Lower leg skin (tissue), 4 donors: ENCODE measurements around the gene EIF2B1. TPM values are rescaled to one million over a fixed set of nuclear protein-coding genes. Genes with fewer than 3 reads are reported as not detected.
A peak's percentile ranks its signal among the peaks of the same experiment; 100 is the strongest.
"Not testable (repeated sequence)": the region's sequence is repeated elsewhere in the genome, so short reads cannot be mapped to it uniquely, and the experiment has no call there.

Experiments
- DNase-seq, 2 donors: peaks; one replicate each; pipeline ENCODE4 v3.0.0-alpha.2; 2019; ENCODE audit warnings: low spot score in 2 of 2
- H3K4me3 ChIP-seq: fragments of 200-600 bp; sonication (generic); 2 replicates; pipeline ENCODE4 v1.5.1; 2017; ENCODE audit warnings: mild to moderate bottlenecking, low read depth; ENCODE audit not compliant: poor library complexity, severe bottlenecking
- CTCF ChIP-seq, 3 donors: fragments of 450-650 bp; IDR thresholded peaks; one replicate each; pipeline ENCODE4 v1.5.1; 2016; ENCODE audit warnings: antibody characterized with exemption in 3 of 3, mild to moderate bottlenecking in 3 of 3, moderate library complexity in 2 of 3
- POLR2A ChIP-seq, 2 donors: fragments of 450-650 bp; IDR thresholded peaks; one replicate each; pipeline ENCODE4 v1.6.1; 2016 to 2017; ENCODE audit warnings: antibody characterized with exemption in 2 of 2, mild to moderate bottlenecking in 1 of 2, moderate library complexity in 1 of 2
- WGBS, 2 donors: methylation state at CpG; one replicate each; pipeline ENCODE4 v1.1.5; 2018; 5-methylcytosine and 5-hydroxymethylcytosine counted together
- intact Hi-C: fragments of 100-400 bp; cut with DNase I; formaldehyde crosslinking; loops from one replicate; pipeline ENCODE4 v1.15.0; 2023; ENCODE audit warnings: low total_unique reads
- total RNA-seq, 4 donors: library from RNA; depleted of rRNA; stranded (reverse); fragments of >200 nt; gene quantifications; one replicate each; pipeline ENCODE4 v1.1.0, GENCODE V29; 2016

Gene EIF2B1
- total RNA-seq, 4 donors from 2014 or later = 131 to 159 (median 146) TPM

GRCh38 chr12:123617144-123617543, 16.3 kb downstream of the EIF2B1 start:
- DNase-seq = no peak
- 89 to 90% methylated on average over 3 of the region's 3 CpGs for WGBS, 2 donors
- no peak for TF ChIP-seq CTCF (IDR thresholded peaks at IDR 0.05)
- no peak for TF ChIP-seq POLR2A (IDR thresholded peaks at IDR 0.05)
- no peak overlapping the region for H3K4me3 ChIP-seq
- intact Hi-C loops = no loop called here

GRCh38 chr12:123614531-123614930, 19.0 kb downstream of the EIF2B1 start:
- H3K4me3 ChIP-seq = no peak overlapping the region
- 61 to 69% methylated on average over 4 of the region's 4 CpGs for WGBS, 2 donors
- intact Hi-C loops = no loop called here
- TF ChIP-seq POLR2A (IDR thresholded peaks at IDR 0.05) (no peak), CTCF (IDR thresholded peaks at IDR 0.05) (no peak)
- DNase-seq = no peak

- 93% methylated on average over 2 of the region's 2 CpGs for WGBS, 2 donors
- intact Hi-C loops = no loop called here
- TF ChIP-seq POLR2A (IDR thresholded peaks at IDR 0.05) = no peak
- no peak for TF ChIP-seq CTCF (IDR thresholded peaks at IDR 0.05)
- no peak for DNase-seq
- no peak overlapping the region for H3K4me3 ChIP-seq
These were observed 19.4 kb downstream of the EIF2B1 start for GRCh38 chr12:123614110-123614509.

- no peak for DNase-seq
- TF ChIP-seq POLR2A (IDR thresholded peaks at IDR 0.05) = no peak
- TF ChIP-seq CTCF (IDR thresholded peaks at IDR 0.05) = no peak
- no peak overlapping the region for H3K4me3 ChIP-seq
- 77 to 80% methylated on average over 8 of the region's 8 CpGs for WGBS, 2 donors
- intact Hi-C loops = no loop called here
These were observed 25.3 kb downstream of the EIF2B1 start for GRCh38 chr12:123608182-123608581.

GRCh38 chr12:123607756-123608155, 25.7 kb downstream of the EIF2B1 start:
- DNase-seq = no peak
- intact Hi-C loops = no loop called here
- WGBS, 2 donors = 80 to 86% methylated on average over 4 of the region's 4 CpGs

GRCh38 chr12:123603495-123603894, 30.0 kb downstream of the EIF2B1 start:
- H3K4me3 ChIP-seq, intact Hi-C loops: not testable (repeated sequence)
- DNase-seq = peak in 1 of 2 donors; percentile 60
- 80 to 86% methylated on average over 11 of the region's 11 CpGs for WGBS, 2 donors

More at GRCh38 chr12:123607756-123608155, 25.7 kb downstream of the EIF2B1 start:
- H3K4me3 ChIP-seq = no peak overlapping the region
- TF ChIP-seq CTCF (IDR thresholded peaks at IDR 0.05) = no peak
- no peak for TF ChIP-seq POLR2A (IDR thresholded peaks at IDR 0.05)
